Measurements from ENCODE around the gene SLC25A4.

DNA sequence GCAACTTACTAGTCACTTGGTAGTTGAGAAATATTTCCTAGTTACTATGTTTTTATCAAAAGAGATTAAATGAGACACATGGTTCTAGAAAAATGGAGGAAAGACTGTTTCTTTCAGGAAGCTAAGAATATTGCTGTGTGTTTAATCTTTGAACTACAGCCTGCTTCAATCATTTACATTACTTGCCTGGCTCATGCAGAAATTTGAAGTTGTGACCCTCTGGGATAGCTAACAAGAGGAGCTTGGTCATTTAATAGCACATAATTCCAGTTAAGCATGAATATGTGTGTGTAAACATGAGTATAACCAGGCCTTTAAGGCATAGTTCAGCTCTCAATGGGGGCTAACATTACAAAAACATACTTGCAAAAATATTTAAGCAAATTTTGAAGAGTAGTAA is 44.6 kb upstream of the SLC25A4 start:
- TF ChIP-seq, protein P1, sequence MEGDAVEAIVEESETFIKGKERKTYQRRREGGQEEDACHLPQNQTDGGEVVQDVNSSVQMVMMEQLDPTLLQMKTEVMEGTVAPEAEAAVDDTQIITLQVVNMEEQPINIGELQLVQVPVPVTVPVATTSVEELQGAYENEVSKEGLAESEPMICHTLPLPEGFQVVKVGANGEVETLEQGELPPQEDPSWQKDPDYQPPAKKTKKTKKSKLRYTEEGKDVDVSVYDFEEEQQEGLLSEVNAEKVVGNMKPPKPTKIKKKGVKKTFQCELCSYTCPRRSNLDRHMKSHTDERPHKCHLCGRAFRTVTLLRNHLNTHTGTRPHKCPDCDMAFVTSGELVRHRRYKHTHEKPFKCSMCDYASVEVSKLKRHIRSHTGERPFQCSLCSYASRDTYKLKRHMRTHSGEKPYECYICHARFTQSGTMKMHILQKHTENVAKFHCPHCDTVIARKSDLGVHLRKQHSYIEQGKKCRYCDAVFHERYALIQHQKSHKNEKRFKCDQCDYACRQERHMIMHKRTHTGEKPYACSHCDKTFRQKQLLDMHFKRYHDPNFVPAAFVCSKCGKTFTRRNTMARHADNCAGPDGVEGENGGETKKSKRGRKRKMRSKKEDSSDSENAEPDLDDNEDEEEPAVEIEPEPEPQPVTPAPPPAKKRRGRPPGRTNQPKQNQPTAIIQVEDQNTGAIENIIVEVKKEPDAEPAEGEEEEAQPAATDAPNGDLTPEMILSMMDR (IDR thresholded peaks at IDR 0.05) = no peak
- TF ChIP-seq POLR2A (IDR thresholded peaks at IDR 0.05) = no peak

All from right lobe of liver (tissue), 4 donors.